ENCODE measurements around the gene DTHD1. TPM values are rescaled to one million over a fixed set of nuclear protein-coding genes. Genes with fewer than 3 reads are reported as not detected.
A peak's percentile ranks its signal among the peaks of the same experiment; 100 is the strongest.

Gene DTHD1
- total RNA-seq, 2 donors from 2014 or later: 0.08 TPM; not detected in 1

GRCh38 chr4:36241771-36242170 is 39.6 kb upstream of the DTHD1 start:
- H3K9ac ChIP-seq (ENCODE audit: low read depth in 2 of 2, low read length in 2 of 2): no peak overlapping the region
- H3K9me3 ChIP-seq: no peaks in the 10 kb centered on the region
- H3K36me3 ChIP-seq: no peaks in the 10 kb centered on the region
- H3K4me1 ChIP-seq: no peaks in the 10 kb centered on the region
- no peak for DNase-seq
- intact Hi-C loops (cut with DNase I): no loop called here
- H3K4me3 ChIP-seq: peak overlapping the region; percentile 60
- TF ChIP-seq, protein P1, sequence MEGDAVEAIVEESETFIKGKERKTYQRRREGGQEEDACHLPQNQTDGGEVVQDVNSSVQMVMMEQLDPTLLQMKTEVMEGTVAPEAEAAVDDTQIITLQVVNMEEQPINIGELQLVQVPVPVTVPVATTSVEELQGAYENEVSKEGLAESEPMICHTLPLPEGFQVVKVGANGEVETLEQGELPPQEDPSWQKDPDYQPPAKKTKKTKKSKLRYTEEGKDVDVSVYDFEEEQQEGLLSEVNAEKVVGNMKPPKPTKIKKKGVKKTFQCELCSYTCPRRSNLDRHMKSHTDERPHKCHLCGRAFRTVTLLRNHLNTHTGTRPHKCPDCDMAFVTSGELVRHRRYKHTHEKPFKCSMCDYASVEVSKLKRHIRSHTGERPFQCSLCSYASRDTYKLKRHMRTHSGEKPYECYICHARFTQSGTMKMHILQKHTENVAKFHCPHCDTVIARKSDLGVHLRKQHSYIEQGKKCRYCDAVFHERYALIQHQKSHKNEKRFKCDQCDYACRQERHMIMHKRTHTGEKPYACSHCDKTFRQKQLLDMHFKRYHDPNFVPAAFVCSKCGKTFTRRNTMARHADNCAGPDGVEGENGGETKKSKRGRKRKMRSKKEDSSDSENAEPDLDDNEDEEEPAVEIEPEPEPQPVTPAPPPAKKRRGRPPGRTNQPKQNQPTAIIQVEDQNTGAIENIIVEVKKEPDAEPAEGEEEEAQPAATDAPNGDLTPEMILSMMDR (IDR thresholded peaks at IDR 0.05): no peak
- no peaks in the 10 kb centered on the region for H3K27me3 ChIP-seq
- H3K27ac ChIP-seq: peak overlapping the region; percentile 10

- peak overlapping the region; percentile 60 for H3K4me3 ChIP-seq
- no peaks in the 10 kb centered on the region for H3K36me3 ChIP-seq
- H3K9me3 ChIP-seq: no peaks in the 10 kb centered on the region
- no peaks in the 10 kb centered on the region for H3K27me3 ChIP-seq
- no peaks in the 10 kb centered on the region for H3K4me1 ChIP-seq
- no peak for DNase-seq
- H3K9ac ChIP-seq (ENCODE audit: low read depth in 2 of 2, low read length in 2 of 2): peak overlapping the region; percentile 82 to 88
- H3K27ac ChIP-seq: peak overlapping the region; percentile 10
- intact Hi-C loops (cut with DNase I): no loop called here
- TF ChIP-seq, protein P1 (IDR thresholded peaks at IDR 0.05): no peak
Measured at GRCh38 chr4:36242629-36243354, 38.6 kb upstream of the DTHD1 start.

GRCh38 chr4:36243355-36244256 is 37.8 kb upstream of the DTHD1 start:
- H3K9ac ChIP-seq (ENCODE audit: low read depth in 2 of 2, low read length in 2 of 2): peak overlapping the region; percentile 82 to 88
- H3K4me1 ChIP-seq: no peaks in the 10 kb centered on the region
- no peaks in the 10 kb centered on the region for H3K9me3 ChIP-seq
- no peaks in the 10 kb centered on the region for H3K27me3 ChIP-seq
- H3K4me3 ChIP-seq: peak overlapping the region; percentile 60
- peak; percentile 64 for DNase-seq
- no peaks in the 10 kb centered on the region for H3K36me3 ChIP-seq
- TF ChIP-seq, protein P1 (IDR thresholded peaks at IDR 0.05): no peak
- peak overlapping the region; percentile 88 for H3K27ac ChIP-seq
- intact Hi-C loops (cut with DNase I): no loop called here

DNA sequence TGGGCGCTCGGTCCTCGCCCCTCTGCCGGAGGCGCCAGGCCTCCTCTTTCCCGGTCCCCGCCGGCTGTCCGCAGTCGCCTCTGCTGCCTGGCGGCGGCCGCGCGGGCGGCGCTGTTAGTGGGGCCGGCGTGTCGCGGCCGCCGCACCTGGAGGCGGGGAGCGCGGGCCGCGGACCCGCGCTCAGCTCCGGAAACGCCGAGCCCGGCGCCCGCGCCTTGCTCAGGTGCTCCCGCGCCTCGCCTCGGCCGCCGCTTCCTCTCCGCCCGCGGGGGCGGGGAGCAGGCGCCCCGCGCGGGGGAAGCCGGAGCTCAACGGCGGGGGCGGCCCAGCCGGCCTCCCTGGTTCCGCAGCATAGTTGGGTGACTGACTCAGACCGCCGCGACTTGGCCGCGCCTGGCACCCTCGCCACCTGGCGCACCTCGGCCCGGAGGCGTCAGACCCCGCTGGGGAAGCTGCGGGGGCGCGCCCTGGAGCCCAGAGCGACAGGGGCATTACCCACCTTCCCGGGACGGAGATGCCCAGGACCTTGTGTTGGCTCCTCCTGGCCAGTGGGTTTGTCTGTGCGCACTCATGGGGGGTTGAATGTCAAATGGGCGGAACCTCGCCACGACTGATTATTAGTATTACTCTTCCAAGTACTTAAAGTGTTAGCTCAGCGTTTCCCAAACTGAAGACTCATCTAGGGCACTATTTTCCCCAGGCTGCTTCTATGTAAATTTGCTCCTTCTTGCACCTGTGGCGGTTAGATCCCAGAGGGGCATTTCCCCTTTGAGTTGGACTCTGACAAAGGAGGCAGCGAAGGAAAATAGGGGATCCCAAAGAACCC is 36.9 kb upstream of the DTHD1 start, which contains the start of gene ARAP2:
Gene ARAP2 (minus strand): TSS at position 258 of the 826 bp plus-strand sequence. CDS start 15,028 bp downstream, outside the sequence.
- Histone ChIP-seq H3K27me3 (no peaks in the 10 kb centered on the region), H3K9me3 (no peaks in the 10 kb centered on the region), H3K27ac (peak within 1 kb of the TSS; percentile 88), H3K4me1 (no peaks in the 10 kb centered on the region), H3K4me3 (peak within 1 kb of the TSS; percentile 60), H3K9ac (ENCODE audit: low read depth in 2 of 2, low read length in 2 of 2) (peak within 1 kb of the TSS; percentile 82 to 88), H3K36me3 (no peaks in the 10 kb centered on the region)
- TF ChIP-seq, protein P1 (IDR thresholded peaks at IDR 0.05): no peak
- intact Hi-C loops (cut with DNase I): no loop called here
- peak; percentile 47 for DNase-seq

DNA sequence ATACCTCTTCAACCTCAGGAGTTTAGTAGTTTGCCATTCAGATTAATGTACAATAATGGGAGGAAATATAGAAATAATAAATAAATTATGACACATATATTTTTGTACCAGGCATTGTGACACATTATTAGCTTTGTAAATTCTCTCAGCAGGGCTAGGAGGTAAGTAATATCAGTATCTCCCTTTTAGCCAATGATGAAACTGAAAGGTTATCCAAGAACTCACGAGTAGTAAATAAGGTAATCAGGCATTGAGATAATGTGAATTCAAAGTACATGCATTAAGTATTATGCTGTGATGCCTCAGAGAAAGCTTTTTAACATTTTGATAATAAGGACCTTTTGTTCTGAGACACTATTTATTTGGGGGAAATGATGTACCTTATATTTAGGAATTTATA is 31.8 kb upstream of the DTHD1 start:
- Histone ChIP-seq H3K9ac (ENCODE audit: low read depth in 2 of 2, low read length in 2 of 2) (no peak overlapping the region), H3K27ac (no peak overlapping the region), H3K27me3 (no peaks in the 10 kb centered on the region), H3K4me1 (no peaks in the 10 kb centered on the region), H3K9me3 (no peaks in the 10 kb centered on the region), H3K36me3 (no peaks in the 10 kb centered on the region), H3K4me3 (no peak overlapping the region)
- no peak for DNase-seq
- TF ChIP-seq, protein P1 (IDR thresholded peaks at IDR 0.05): no peak
- intact Hi-C loops (cut with DNase I): no loop called here
